Measurements from ENCODE around the gene ZBTB7C.
"Not testable (repeated sequence)": the region's sequence is repeated elsewhere in the genome, so short reads cannot be mapped to it uniquely, and the experiment has no call there.

Gene ZBTB7C

GRCh38 chr18:48293954-48294898, 115.0 kb downstream of the ZBTB7C start:
- FAIRE-seq: no peak

GRCh38 chr18:48292782-48293424, 116.3 kb downstream of the ZBTB7C start:
- no peak for FAIRE-seq

- no peak for FAIRE-seq
These were observed 117.0 kb downstream of the ZBTB7C start for GRCh38 chr18:48292229-48292628.

GRCh38 chr18:48290162-48290926, 118.8 kb downstream of the ZBTB7C start:
- no peak for FAIRE-seq

GRCh38 chr18:48284743-48285142, 124.4 kb downstream of the ZBTB7C start:
- FAIRE-seq: no peak

- not testable (repeated sequence) for FAIRE-seq
These were observed 125.2 kb downstream of the ZBTB7C start for GRCh38 chr18:48284011-48284410.

- not testable (repeated sequence) for FAIRE-seq
These were observed 127.7 kb downstream of the ZBTB7C start for GRCh38 chr18:48281460-48281859.

GRCh38 chr18:48279312-48279711, 129.9 kb downstream of the ZBTB7C start:
- FAIRE-seq: no peak

GRCh38 chr18:48278081-48278480, 131.1 kb downstream of the ZBTB7C start:
- no peak for FAIRE-seq

- no peak for FAIRE-seq
These were observed 134.9 kb downstream of the ZBTB7C start for GRCh38 chr18:48274301-48274700.

- no peak for FAIRE-seq
These were observed 138.3 kb downstream of the ZBTB7C start for GRCh38 chr18:48270929-48271328.

- no peak for FAIRE-seq
These were observed 143.9 kb downstream of the ZBTB7C start for GRCh38 chr18:48265328-48265727.

GRCh38 chr18:48263914-48264902, 145.0 kb downstream of the ZBTB7C start:
- FAIRE-seq: no peak

- FAIRE-seq: no peak
These were observed 145.9 kb downstream of the ZBTB7C start for GRCh38 chr18:48263192-48263853.

GRCh38 chr18:48260237-48260636, 148.9 kb downstream of the ZBTB7C start:
- no peak for FAIRE-seq

- FAIRE-seq: no peak
These were observed 152.3 kb downstream of the ZBTB7C start for GRCh38 chr18:48256848-48257247.

GRCh38 chr18:48254077-48254602, 155.0 kb downstream of the ZBTB7C start:
- FAIRE-seq: no peak

GRCh38 chr18:48252525-48252924, 156.7 kb downstream of the ZBTB7C start:
- no peak for FAIRE-seq

GRCh38 chr18:48250918-48251317, 158.3 kb downstream of the ZBTB7C start:
- FAIRE-seq: no peak

GRCh38 chr18:48250362-48250907, 158.7 kb downstream of the ZBTB7C start:
- FAIRE-seq: no peak

- FAIRE-seq: no peak
These were observed 159.3 kb downstream of the ZBTB7C start for GRCh38 chr18:48249854-48250253.
